Neural cell (in vitro differentiated cells): ENCODE results near the gene SDCBP2. TPM values are rescaled to one million over a fixed set of nuclear protein-coding genes. Genes with fewer than 3 reads are reported as not detected.

Experiments
- H2AFZ ChIP-seq: fragments of 200-600, 300-800 bp; sonication (generic), shearing (Covaris generic); 2 replicates; pipeline ENCODE4 v1.6.0; 2014; ENCODE audit warnings: low read depth, mild to moderate bottlenecking, antibody characterized with exemption, low read length, moderate library complexity
- H3F3A ChIP-seq: fragments of 200-600 bp; shearing (Covaris generic); 2 replicates; pipeline ENCODE4 v1.6.1; 2016; ENCODE audit warnings: mild to moderate bottlenecking, moderate library complexity, mixed read lengths, antibody characterized with exemption, low read length; ENCODE audit not compliant: insufficient read depth, poor library complexity, severe bottlenecking
- H3K27ac ChIP-seq: fragments of 200-600, 300-800 bp; sonication (generic), shearing (Covaris generic); 2 replicates; pipeline ENCODE4 v1.5.1; 2014; ENCODE audit warnings: mild to moderate bottlenecking, low read length, moderate library complexity
- H3K27me3 ChIP-seq: fragments of 300-800, 200-600 bp; sonication (generic), shearing (Covaris generic); 2 replicates; pipeline ENCODE4 v1.6.0; 2014; ENCODE audit warnings: mild to moderate bottlenecking, low read depth, low read length, moderate library complexity; ENCODE audit not compliant: insufficient read depth
- H3K36me3 ChIP-seq: fragments of 300-800, 200-600 bp; sonication (generic), shearing (Covaris generic); 2 replicates; pipeline ENCODE4 v1.5.1; 2014; ENCODE audit warnings: mild to moderate bottlenecking, antibody characterized with exemption, low read length, moderate library complexity; ENCODE audit not compliant: insufficient read depth
- H3K4me2 ChIP-seq: fragments of 300-800, 200-600 bp; sonication (generic), shearing (Covaris generic); 2 replicates; pipeline ENCODE4 v1.6.0; 2014; ENCODE audit warnings: mild to moderate bottlenecking, low read length
- H3K4me3 ChIP-seq: fragments of 300-800, 200-600 bp; sonication (generic), shearing (Covaris generic); 2 replicates; pipeline ENCODE4 v1.5.1; 2014; ENCODE audit warnings: mild to moderate bottlenecking, low read length, moderate library complexity
- H3K79me2 ChIP-seq: fragments of 200-600 bp; shearing (Covaris generic); replicated peaks from 2 replicates; pipeline ENCODE4 v1.6.0; 2014; ENCODE audit warnings: mild to moderate bottlenecking, low read length, moderate library complexity; ENCODE audit not compliant: insufficient read depth
- H3K9ac ChIP-seq: fragments of 300-800, 200-600 bp; sonication (generic), shearing (Covaris generic); 2 replicates; pipeline ENCODE4 v1.6.1; 2016; ENCODE audit warnings: mild to moderate bottlenecking, low read length, mixed read lengths
- H3K9me2 ChIP-seq: fragments of 200-600 bp; shearing (Covaris generic); 2 replicates; pipeline ENCODE4 v1.6.1; 2016; ENCODE audit warnings: mild to moderate bottlenecking, low read length, mixed read lengths; ENCODE audit not compliant: insufficient read depth
- H3K9me3 ChIP-seq: fragments of 200-600, 300-800 bp; sonication (generic), shearing (Covaris generic); 2 replicates; pipeline ENCODE4 v1.6.1; 2016; ENCODE audit warnings: mild to moderate bottlenecking, mixed run types, low read length, moderate library complexity, mixed read lengths
- H4K20me1 ChIP-seq: fragments of 200-600 bp; shearing (Covaris generic); 2 replicates; pipeline ENCODE4 v1.6.1; 2016; ENCODE audit warnings: mild to moderate bottlenecking, mixed run types; ENCODE audit not compliant: insufficient read depth
- CTCF ChIP-seq: fragments of 450-650 bp; IDR thresholded peaks from 2 replicates; pipeline ENCODE4 v1.5.1; 2014; ENCODE audit warnings: antibody characterized with exemption, mild to moderate bottlenecking, moderate library complexity; ENCODE audit not compliant: poor library complexity, severe bottlenecking
- EP300 ChIP-seq: fragments of 450-650 bp; conservative IDR thresholded peaks from 2 replicates; pipeline ENCODE4 v1.6.1; 2014; ENCODE audit warnings: antibody characterized with exemption, mild to moderate bottlenecking, moderate library complexity; ENCODE audit not compliant: poor library complexity, severe bottlenecking
- EZH2 ChIP-seq: fragments of 200-600, 300-800 bp; shearing (Covaris generic), sonication (generic); IDR thresholded peaks from 2 replicates; pipeline ENCODE4 v1.6.1; 2014; ENCODE audit warnings: antibody characterized with exemption, low read length, borderline replicate concordance, mild to moderate bottlenecking; ENCODE audit not compliant: insufficient read depth, poor library complexity, severe bottlenecking
- MXI1 ChIP-seq: fragments of 450-650 bp; conservative IDR thresholded peaks from 2 replicates; pipeline ENCODE4 v1.6.1; 2014; ENCODE audit warnings: antibody characterized with exemption, mild to moderate bottlenecking; ENCODE audit not compliant: poor library complexity, severe bottlenecking
- POLR2AphosphoS5 ChIP-seq: IDR thresholded peaks from 2 replicates; pipeline ENCODE4 v1.6.1; 2012
- RAD21 ChIP-seq: fragments of 450-650 bp; conservative IDR thresholded peaks from 2 replicates; pipeline ENCODE4 v1.6.1; 2014; ENCODE audit warnings: antibody characterized with exemption, mild to moderate bottlenecking, moderate library complexity
- REST ChIP-seq: IDR thresholded peaks from 2 replicates; pipeline ENCODE4 v1.6.1; 2012; ENCODE audit warnings: borderline replicate concordance
- SMC3 ChIP-seq: fragments of 450-650 bp; conservative IDR thresholded peaks from 2 replicates; pipeline ENCODE4 v1.6.1; 2014; ENCODE audit warnings: antibody characterized with exemption, mild to moderate bottlenecking, moderate library complexity; ENCODE audit not compliant: poor library complexity
- TAF1 ChIP-seq: IDR thresholded peaks from 2 replicates; pipeline ENCODE4 v1.6.1; 2012; ENCODE audit warnings: low read depth
- polyA minus RNA-seq: library from RNA; depleted of rRNA, polyadenylated mRNA; stranded (reverse); fragments of >200 nt; gene quantifications from 2 replicates; pipeline ENCODE4 v1.2.3, GENCODE V29; 2014
- polyA plus RNA-seq: library from polyadenylated mRNA; depleted of rRNA; stranded (reverse); fragments of >200 nt; gene quantifications from 2 replicates; pipeline ENCODE4 v1.2.3, GENCODE V29; 2014

The SDCBP2 gene
- polyA plus RNA-seq (3.1 and 5.2 TPM in 2 replicates), polyA minus RNA-seq (0.69 and 0.73 TPM in 2 replicates)

- Histone ChIP-seq H2AFZ (no peak within 1 kb of the TSS), H3K4me3 (no peak within 1 kb of the TSS), H3K9me2 (no peaks in the 10 kb centered on the region), H4K20me1 (no peaks in the 10 kb centered on the region), H3K9ac (no peak within 1 kb of the TSS), H3K4me2 (no peak within 1 kb of the TSS), H3F3A (no peaks in the 10 kb centered on the region), H3K27ac (no peak within 1 kb of the TSS), H3K36me3 (no peaks in the 10 kb centered on the region), H3K27me3 (no peaks in the 10 kb centered on the region), H3K9me3 (no peaks in the 10 kb centered on the region), H3K79me2 (peaks cover 22% of the 10 kb centered on the region)
- TF ChIP-seq SMC3 (no peak), EP300 (no peak), TAF1 (no peak), MXI1 (no peak), CTCF (no peak), RAD21 (no peak), REST (no peak), EZH2 (no peak), POLR2AphosphoS5 (no peak)
These were observed at the start of gene SDCBP2 for GRCh38 chr20:1328680-1329330. Gene SDCBP2 (minus strand): TSS chr20:1329139. CDS start chr20:1320416, 8,723 bp downstream.

GRCh38 chr20:1378735-1379125, 49.8 kb upstream of the SDCBP2 start:
- peaks cover 46% of the 10 kb centered on the region for H3K79me2 ChIP-seq
- no peaks in the 10 kb centered on the region for H3F3A ChIP-seq
- no peaks in the 10 kb centered on the region for H4K20me1 ChIP-seq
- no peaks in the 10 kb centered on the region for H3K9me2 ChIP-seq
- no peak for TF ChIP-seq POLR2AphosphoS5
- TF ChIP-seq TAF1, result no peak
- no peak for TF ChIP-seq EZH2
- no peak for TF ChIP-seq SMC3
- no peak for TF ChIP-seq CTCF
- TF ChIP-seq MXI1, result no peak
- no peak for TF ChIP-seq REST
- no peak for TF ChIP-seq RAD21
- no peak for TF ChIP-seq EP300
- H3K4me3 ChIP-seq, result no peak overlapping the region
- no peak overlapping the region for H3K4me2 ChIP-seq
- no peak overlapping the region for H3K9ac ChIP-seq
- no peak overlapping the region for H3K27ac ChIP-seq
- no peaks in the 10 kb centered on the region for H3K36me3 ChIP-seq
- H3K27me3 ChIP-seq, result no peaks in the 10 kb centered on the region
- H3K9me3 ChIP-seq, result no peaks in the 10 kb centered on the region
- no peak overlapping the region for H2AFZ ChIP-seq
